NCI-H2227 (cell line): Measurements from ENCODE around the gene MRPS2.
"Not testable (repeated sequence)": the region's sequence is repeated elsewhere in the genome, so short reads cannot be mapped to it uniquely, and the experiment has no call there.

ENCODE experiments used
- DNase-seq: peaks from one replicate; lab custom pipeline; 2025; ENCODE audit not compliant: unreplicated experiment; lab: John Stamatoyannopoulos, UW

MRPS2 gene

DNA sequence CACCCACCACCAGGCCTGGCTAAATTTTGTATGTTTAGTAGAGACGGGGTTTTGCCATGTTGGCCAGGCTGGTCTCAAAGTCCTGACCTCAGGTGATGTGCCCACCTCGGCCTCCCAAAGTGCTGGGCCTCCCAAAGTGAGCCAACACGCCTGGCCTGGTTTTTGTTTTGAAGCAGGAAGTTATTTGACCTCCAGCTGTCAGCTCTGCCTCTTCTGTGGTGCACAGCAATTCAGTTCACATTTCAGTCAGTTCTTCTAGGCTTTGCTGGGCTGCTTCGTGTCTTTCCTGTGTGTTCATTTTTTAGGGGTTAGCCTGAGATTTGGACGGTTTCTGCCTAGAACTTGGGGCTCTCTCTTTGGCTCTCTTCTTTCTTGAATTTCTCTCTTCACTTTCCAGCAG is 29.7 kb downstream of the MRPS2 start:
- no peak for DNase-seq

DNA sequence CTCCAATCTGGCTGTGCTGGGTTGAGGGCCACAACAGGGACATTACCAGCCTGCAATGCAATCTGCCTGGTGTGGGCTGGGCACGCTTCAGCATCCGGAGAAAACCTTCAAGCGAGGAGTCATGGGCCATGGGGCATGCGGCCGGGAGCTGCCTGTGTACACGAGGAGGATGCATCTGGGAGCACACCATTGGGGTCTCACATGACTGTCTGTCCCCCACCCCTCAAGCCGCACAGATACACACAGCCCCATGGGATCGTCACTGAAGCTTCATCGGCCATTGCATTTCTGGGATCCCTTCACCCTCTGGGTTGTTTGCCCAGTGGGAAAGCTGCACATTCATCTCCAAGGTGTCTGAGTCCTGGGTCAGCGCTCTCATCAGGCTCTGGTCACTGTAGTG is 30.6 kb downstream of the MRPS2 start:
- DNase-seq = no peak

DNA sequence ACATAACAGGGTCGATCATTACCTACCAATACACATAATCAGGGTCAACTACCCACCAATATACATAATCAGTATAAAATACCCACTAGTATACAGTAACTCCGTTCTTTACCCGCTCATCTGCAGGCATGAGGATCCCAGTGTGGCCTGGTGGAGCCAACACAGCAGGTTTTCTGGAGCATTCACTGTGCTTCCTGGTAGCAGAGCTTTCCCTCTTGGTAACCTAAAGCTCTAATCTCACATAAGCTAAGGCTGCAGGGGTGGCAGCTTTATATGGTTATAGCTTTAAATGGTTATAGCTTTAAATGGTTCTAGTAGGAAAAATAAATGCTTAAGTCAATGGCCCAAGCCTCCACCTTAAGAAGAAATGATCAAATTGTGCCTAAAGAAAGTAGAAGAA is 32.6 kb downstream of the MRPS2 start:
- no peak for DNase-seq

DNA sequence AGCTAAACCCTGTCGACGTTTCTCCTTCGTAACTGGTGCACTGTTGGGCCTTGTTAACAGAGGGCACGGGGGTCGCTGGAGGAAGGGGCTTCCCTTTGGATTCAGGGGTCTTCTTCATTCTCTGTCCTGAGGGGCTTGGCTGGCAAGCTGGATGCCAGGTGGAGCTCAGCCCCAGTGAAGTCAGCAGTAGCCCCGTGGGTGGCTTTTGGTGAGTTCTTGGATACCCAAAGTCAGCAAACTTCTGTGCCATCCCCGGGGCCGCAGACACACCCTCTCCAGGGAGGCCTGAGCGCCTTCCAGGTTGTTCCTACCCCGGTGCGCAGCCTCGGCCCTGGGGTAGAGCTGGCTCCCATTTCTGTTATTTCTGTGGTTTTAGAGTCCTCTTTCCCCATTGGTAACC is 33.2 kb downstream of the MRPS2 start:
- no peak for DNase-seq

DNA sequence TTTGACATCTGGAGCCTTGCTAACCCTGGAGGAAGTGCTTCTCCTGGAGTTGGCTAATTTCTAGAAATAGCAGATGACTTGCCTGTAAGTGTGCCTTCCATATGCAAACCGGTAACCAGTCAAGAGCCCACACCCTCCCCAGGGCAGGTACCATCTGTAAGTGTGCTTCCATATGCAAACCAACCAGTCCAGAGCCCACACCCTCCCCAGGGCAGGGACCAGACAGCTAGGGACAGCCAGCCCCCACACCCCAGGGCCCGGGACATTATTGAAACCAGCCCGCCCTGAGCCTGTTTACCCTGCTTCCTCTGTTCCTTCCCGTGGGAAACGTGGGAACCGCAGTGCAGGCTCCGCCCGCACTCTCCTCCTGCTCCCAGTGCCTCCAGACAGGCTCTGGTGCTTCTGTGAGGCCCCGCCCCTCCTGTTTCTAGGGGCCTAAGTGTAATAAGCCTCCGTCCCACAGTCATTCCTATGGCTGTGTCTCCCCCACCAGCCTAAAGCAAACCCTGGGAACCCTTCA is 33.8 kb downstream of the MRPS2 start:
- not testable (repeated sequence) for DNase-seq

DNA sequence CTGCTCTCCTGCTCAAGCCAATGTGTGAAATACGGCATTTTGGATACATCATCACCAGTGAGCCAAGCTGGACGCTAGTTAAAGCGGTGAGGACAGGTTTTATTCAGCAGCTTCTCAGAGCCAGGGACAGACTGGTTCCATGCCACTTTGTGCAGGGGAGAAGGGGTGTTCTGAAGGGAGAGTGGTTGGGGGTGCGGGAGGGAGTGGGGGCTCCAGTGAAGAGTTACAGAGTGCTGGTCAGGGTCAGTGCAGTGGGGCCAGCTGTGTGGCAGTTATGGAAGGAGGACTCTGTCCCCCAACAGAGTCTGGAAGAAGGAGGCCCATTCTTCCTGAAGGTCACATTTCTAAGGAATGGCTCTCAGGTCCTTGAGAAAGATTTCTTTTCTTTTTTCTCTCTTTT is 34.3 kb downstream of the MRPS2 start:
- not testable (repeated sequence) for DNase-seq

DNA sequence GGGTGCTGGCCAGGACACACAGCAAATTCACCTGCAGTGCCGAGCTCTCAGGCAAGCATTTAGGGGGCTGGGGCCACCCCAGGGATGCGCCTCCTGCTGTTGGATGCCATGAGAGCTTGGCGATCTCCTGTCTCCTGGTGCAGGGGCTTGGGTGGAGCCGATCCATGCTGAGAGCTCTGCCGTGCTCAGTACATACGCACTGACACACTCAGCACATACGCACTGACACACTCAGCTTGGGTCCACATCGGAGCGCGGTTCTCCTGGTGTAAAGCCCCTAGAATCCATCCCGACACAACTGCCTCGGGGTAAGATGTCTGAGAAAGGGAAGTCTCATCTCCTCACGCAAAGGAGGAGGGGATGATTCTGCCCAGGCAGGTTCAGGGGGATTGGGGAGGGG is 35.1 kb downstream of the MRPS2 start:
- not testable (repeated sequence) for DNase-seq

DNA sequence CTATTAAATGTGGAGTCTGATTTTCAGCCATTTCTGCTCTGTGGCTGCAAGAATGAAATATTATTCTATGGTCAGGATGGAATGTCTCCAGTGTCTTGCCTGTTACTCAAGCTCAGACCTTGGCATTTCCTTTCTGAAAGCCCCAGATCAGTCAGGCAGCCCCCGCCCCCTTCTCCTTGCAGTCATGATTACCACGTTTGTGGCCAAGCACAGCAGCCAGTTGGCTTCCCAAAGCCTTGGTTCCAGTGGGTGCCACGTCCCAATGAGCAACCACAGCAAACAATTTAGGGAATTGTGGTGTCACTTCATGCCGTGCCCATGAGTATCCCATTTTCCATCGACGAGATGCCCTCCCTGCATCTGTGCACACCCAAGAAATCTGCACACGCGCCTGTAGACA is 35.7 kb downstream of the MRPS2 start:
- DNase-seq = no peak

DNA sequence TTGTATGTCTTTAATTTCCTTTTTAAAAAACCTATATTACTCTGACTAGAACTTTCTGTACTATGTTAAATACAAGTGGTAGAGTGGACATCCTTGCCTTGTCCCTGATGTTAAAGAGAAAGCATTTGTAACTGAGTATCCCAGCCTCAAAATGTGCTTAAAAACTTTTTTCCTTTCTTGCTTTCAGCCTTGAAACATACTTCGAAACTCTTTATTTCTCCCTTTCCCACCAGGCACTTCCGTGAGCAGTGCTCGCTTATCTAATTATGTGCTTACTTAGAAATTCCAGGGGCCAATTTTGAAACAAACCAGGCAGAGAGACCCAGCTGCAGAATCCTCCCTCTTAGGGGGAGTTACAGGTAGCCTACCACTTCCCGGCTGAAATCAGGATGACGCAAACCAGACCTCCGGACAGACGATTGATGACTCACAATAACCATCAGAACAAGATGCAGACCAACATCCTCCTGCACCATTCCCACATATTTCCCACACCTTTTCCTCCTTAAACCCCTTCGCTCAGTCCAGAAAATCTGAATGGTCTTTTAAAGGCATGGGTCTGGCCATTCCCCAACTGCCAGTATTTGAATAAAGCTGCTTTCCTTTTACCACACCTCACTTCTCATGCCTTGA is 42.9 kb downstream of the MRPS2 start:
- not testable (repeated sequence) for DNase-seq

DNA sequence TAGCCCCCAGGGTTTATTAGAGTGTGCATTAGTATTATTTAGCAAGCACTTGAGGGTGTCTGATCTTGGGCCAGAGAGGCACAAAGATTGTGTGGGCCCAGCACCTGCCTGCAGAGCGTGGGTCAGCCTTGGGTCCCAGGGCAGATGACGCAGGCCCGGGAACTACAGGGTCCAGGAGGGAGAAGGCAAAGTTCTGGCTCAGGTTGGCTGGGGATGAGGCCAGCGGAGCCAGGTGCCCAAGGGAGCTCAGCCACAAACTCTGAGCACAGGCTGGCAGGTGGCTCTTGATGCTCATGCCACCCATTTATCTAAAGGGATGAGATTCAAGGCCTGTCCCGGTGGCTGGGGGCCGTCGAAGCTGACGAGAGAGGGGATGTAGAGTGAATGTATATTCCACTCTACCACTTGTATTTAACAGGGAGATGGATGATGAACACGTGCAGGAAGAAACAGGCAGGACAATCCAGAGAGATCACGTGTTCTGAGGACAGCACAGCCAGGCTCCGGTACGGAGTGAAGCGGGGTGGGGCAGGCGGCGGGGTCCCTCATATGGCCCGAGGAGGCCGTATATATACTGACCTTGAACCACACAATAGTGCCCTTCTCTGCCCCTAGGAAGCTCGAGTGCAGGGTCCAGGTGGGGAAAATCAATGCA is 44.6 kb downstream of the MRPS2 start:
- no peak for DNase-seq

DNA sequence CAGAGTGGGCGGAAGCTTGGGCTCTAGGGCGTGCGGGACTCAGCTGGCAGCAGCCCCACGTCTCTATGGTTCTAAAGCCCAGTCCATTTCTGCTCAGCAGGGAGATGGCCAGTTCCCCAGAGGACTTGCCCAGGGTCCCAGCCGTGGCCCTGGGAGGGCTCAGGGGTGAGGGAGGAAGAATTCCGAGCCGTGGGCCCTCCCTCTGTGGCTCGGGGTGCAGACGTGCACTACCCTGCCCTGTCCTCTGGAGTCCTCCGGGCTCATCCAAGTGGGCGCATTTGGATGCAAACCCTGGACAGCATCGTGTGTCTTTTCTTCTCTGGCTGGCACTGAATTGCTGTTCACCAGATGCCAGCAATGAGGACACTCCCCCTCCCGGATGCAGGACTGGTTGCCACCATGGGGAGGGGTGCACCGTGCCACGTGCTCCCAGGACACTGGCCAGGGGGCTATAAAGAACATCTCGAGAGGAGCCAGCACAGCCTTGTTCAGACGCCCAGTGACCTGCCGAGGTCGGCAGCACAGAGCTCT is 45.2 kb downstream of the MRPS2 start, which contains the start of gene OBP2A:
TSS of gene OBP2A (plus strand) at position 481 of the 531 bp plus-strand sequence. CDS start 55 bp downstream, outside the sequence.
- DNase-seq = not testable (repeated sequence)

DNA sequence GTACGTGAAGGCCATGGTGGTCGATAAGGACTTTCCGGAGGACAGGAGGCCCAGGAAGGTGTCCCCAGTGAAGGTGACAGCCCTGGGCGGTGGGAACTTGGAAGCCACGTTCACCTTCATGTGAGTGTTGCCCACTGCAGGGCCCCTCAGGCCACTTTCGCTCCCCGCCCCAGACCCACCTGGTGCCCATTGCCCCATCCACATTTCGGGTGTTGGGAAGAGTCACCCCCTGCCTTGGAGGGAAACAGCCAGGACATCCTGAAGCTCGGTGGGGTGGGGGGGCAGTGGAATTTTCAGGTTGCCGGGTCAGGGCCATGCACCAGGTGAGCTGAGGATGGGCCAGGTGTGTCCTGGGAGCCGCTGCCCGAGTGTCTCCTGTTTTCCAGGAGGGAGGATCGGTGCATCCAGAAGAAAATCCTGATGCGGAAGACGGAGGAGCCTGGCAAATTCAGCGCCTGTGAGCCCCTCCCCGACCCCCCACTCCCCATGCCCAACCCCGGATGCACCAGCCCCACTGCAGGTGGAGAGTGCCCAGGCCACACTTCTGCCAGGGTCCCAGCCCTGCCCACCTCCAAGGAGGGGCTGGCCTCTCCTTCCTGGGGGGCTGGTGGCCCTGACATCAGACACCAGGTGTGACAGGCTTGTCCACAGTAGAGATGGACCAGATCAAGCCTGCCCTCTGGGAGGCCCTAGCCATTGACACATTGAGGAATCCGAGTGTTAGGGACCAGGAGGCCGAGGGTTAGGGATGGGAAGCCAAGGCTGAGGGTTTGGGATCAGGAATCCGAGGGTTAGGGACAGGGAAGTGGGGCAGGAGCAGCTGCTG is 46.5 kb downstream of the MRPS2 start:
- not testable (repeated sequence) for DNase-seq

DNA sequence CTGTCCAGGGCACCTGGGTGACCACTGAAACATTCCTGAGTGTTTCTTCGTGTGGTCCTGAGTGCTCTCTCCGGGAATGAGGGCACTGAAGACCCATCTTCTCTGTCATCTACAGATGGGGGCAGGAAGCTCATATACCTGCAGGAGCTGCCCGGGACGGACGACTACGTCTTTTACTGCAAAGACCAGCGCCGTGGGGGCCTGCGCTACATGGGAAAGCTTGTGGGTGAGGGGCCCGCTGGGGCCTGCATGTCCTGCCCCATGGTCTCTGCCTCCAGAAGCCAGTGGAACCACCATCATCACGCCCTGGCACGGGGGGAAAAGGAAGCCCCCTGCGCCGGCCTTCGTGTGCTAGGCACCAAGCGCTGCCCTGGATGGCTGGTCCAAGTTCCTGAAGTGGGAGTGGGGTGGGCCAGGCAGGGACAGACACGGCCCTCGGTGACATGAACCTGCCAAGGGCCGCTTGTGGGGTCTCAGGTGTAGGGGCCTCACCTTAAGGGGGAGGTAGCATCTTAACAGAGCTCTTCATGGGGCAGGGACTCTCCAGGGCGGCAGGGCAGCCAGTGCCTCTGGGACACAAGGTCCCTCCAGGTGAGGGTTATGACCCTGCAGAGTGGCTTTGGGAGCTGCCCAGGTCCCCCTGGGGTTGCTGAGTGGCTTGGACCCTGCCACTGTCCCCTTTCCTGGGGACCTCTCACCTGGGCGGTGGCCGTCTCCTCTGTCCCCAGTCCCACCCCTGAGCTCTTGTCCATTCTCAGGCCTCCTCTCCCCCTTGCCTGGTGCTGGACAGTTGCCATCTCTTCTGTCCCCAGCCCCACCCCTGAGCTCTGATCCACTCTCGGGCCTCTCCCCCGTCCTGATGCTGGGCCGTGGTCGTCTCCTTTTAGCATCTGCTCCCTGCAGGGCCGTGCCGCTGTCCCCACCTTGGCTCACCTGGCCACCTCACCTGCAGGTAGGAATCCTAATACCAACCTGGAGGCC is 47.6 kb downstream of the MRPS2 start:
- no peak for DNase-seq

DNA sequence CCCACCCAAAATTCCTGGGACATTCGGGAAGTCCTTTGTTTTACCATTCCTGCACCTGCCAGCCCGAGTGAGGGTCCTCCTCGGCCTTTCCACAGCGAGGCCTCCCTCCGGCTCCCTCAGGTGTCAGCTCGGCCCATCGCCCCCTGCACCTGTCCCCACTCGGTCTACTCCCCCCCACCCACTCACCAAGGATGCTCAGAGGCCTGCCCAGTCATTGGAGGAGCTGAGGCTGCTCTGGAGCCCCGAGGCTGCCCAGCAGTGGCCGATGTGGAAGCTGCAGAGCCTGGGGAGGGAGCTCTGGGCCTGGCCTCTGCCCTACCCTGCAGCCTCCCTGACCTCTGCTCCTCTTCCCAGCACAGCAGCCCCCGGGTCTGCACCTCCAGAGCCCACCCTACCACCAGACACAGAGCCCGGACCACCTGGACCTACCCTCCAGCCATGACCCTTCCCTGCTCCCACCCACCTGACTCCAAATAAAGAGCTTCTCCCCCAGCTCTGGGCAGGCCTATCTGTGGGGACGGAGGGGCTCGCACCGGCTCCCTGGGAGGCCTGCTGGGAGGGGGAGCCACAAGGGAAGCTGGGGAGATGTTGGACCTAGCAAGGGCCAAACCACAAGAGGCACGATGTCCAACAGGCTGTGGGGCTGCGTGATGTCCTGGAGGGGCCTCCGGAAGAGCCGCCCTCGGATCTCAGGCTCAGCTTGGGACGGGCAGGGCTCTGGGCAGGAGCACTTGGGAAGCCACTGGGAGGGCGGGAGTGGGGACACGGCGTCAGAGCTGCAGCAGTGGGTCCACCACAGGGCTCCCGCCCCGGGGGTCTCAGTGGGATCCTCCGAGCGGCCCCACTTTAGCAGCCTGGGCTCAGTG is 49.2 kb downstream of the MRPS2 start:
- not testable (repeated sequence) for DNase-seq

DNA sequence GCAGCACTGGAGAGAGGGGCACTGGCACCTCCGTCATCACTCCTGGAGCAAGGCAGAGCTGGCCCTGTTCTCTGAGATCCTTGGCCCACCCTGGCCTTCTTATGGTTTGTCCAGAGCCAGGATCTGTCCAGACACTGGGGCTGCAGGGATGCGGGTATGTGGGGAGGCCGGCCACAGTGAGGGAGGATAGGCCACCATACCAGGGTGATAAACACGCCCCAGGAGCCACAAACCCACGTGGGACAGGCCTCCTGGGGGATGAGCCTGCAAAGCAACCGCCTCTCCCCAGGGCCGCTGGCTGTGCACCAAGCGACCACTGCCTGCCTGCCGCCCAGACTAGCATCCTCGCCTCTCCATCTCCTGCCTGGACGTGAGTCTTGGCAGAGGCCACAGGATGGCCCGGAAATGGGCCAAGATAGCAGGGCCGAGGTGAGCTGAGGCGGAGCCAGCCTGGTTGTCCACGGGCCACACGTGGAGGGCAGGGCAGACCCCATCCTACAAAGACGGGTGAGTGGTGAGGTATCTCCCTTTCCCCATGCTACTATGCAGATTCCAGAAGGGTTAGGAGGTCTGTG is 49.9 kb downstream of the MRPS2 start:
- no peak for DNase-seq

DNA sequence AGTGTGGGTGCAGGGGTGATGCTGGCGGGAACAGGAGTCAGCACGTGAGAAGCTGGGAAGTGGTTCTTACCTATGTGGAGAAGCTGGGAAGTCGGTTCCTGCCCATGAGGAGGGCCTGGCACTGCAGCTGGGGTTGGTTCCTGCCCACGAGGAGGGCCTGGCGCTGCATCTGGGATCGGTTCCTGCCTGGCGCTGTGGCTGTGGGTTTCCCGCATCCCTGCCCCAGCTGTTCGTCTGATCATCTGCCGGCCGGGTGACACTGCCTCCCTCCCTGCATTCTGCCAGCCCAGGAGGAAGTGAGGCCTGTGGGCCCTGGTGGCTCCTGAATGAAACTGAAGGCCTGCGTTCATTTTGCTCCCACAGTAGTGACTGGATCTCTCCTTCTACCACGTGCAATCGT is 50.5 kb downstream of the MRPS2 start:
- no peak for DNase-seq

DNA sequence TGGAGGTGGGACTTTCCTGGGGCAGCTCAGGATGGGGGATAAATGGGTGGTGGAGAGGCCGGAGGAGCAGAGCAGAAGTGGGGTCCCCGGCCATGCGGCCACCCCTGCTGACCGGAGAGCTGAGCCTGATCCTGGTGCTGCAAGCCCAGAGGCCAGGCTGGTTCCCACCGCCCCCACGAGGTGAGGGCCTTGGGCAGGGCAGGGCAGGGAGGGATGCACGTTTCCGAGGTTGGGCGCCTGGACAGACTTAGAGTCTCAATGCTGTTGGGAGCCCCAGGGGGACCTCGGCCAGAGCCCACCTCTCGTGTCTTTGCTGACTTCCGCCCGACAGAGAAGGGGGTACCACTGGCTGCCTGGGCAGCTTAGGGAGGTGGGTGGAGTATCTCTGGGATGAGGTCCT is 51.0 kb downstream of the MRPS2 start:
- no peak for DNase-seq

DNA sequence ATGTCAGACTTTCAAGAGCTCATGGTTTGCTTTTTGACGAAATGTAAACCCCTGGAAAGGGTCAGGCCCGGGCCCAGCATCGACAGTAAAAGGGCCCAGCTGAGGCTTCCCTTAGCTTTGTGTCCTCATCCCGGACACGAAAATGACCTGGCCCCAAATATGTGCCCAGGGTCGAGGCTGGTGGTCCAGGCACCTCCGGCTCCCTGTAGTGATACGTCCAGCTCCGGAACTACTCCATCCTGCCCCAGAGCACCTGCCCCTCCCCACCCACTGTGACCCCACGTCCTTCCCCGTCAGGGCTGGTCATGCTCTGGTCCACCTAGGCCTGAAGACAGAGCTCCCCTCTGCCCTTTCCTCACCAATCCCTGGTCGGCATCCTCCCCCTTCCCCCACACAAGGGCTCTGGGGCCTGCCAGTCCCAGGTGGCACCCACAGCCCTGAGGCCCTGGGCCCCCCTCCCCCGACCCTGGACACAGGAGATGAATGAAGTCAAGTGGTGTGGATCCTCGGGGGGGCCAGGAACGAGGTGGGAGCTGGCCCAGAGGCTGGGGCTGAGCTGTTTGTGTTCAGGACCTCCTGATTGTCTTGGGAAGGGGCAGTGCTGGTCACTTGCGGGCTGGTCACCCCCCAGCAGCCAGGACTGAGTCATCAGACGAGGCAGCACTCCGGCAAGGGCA is 51.7 kb downstream of the MRPS2 start:
- DNase-seq = no peak
